Left lung (tissue), 10 donors: Measurements from ENCODE around the gene ARID3B. TPM values are rescaled to one million over a fixed set of nuclear protein-coding genes. Genes with fewer than 3 reads are reported as not detected.

Source experiments
- ATAC-seq: fragments of 200-7000 bp; cut with Tn5 transposase; one replicate; pipeline ENCODE4 v1.9.1; 2020; ENCODE audit warnings: moderate library complexity
- DNase-seq, 4 donors: peaks; one replicate each; pipeline ENCODE4 v3.0.0-alpha.2; 2013 to 2020
- H3K27ac ChIP-seq, 2 donors: fragments of 200-600 bp; sonication (generic) in 1 of 2; one replicate each; pipeline versions ENCODE4 v1.5.0 to v1.8.0; 2020 to 2021
- H3K27me3 ChIP-seq, 2 donors: fragments of 200-600 bp; sonication (generic) in 1 of 2; one replicate each; pipeline versions ENCODE4 v1.5.0 to v1.8.0; 2020 to 2021
- H3K36me3 ChIP-seq, 2 donors: fragments of 200-600 bp; sonication (generic) in 1 of 2; one replicate each; pipeline versions ENCODE4 v1.5.0 to v1.8.0; 2020 to 2021
- H3K4me1 ChIP-seq, 2 donors: fragments of 200-600 bp; one replicate each; pipeline ENCODE4 v1.8.0; 2021
- H3K4me3 ChIP-seq, 2 donors: fragments of 200-600 bp; sonication (generic) in 1 of 2; one replicate each; pipeline versions ENCODE4 v1.5.0 to v1.8.0; 2020 to 2021; ENCODE audit warnings: mild to moderate bottlenecking in 1 of 2
- H3K9me3 ChIP-seq, 2 donors: fragments of 200-600 bp; sonication (generic) in 1 of 2; one replicate each; pipeline versions ENCODE4 v1.5.0 to v1.8.0; 2020 to 2021
- CTCF ChIP-seq, 2 donors: fragments of 200-600 bp; sonication (generic) in 1 of 2; IDR thresholded peaks; one replicate each; pipeline versions ENCODE4 v1.5.0 to v1.8.0; 2021; ENCODE audit warnings: antibody characterized with exemption in 2 of 2
- intact Hi-C, 2 donors: fragments of 100-400 bp; cut with DNase I; formaldehyde crosslinking; loops; one replicate each; pipeline versions ENCODE4 v1.11.2 to v1.14.2; 2022
- polyA plus RNA-seq, 6 donors: library from polyadenylated mRNA; unstranded; fragments of 120-200 nt; gene quantifications; one replicate each; pipeline ENCODE4 v1.2.1, GENCODE V29; 2013; ENCODE audit not compliant: insufficient read length in 6 of 6
- total RNA-seq, 2 donors: library from RNA; stranded (reverse); fragmentation: NEBNext Ultra II Directional; extraction: Animal tissue kit (Norgen Biotek cat#: 25700); gene quantifications; one replicate each; pipeline ENCODE4 v1.2.1, GENCODE V29; 2021
- donor health status: DM: no; HTN: yes; CAD: no.
- donor health status: DM: no; HTN: no; CAD: no.

Gene ARID3B
- total and polyA plus RNA-seq, 8 donors: 5.8 to 12.1 (median 11.1) TPM

GRCh38 chr15:74523982-74524381 lies 17.0 kb upstream of the ARID3B start:
- Histone ChIP-seq H3K36me3 (no peaks in the 10 kb centered on the region), H3K27me3 (no peaks in the 10 kb centered on the region), H3K4me1 (no peaks in the 10 kb centered on the region), H3K4me3 (no peak overlapping the region), H3K27ac (no peak overlapping the region), H3K9me3 (no peaks in the 10 kb centered on the region)
- ATAC-seq (no peak), DNase-seq (no peak)
- no peak for TF ChIP-seq CTCF (IDR thresholded peaks at IDR 0.05)
- intact Hi-C loops: no loop called here

- Histone ChIP-seq H3K9me3 (no peaks in the 10 kb centered on the region), H3K36me3 (no peaks in the 10 kb centered on the region), H3K4me3 (no peak overlapping the region), H3K27ac (no peak overlapping the region), H3K4me1 (no peaks in the 10 kb centered on the region), H3K27me3 (no peaks in the 10 kb centered on the region)
- no peak for TF ChIP-seq CTCF (IDR thresholded peaks at IDR 0.05)
- DNase-seq (no peak), ATAC-seq (no peak)
- intact Hi-C loops: no loop called here
Measured at GRCh38 chr15:74525309-74525708, 15.7 kb upstream of the ARID3B start.

- intact Hi-C loops: no loop called here
- no peak for DNase-seq
- Histone ChIP-seq H3K4me3 (no peak overlapping the region), H3K27ac (no peak overlapping the region), H3K27me3 (no peaks in the 10 kb centered on the region), H3K4me1 (no peaks in the 10 kb centered on the region), H3K36me3 (no peaks in the 10 kb centered on the region), H3K9me3 (no peaks in the 10 kb centered on the region)
- peak; percentile 45 for ATAC-seq
- no peak for TF ChIP-seq CTCF (IDR thresholded peaks at IDR 0.05)
Measured at GRCh38 chr15:74525945-74526344, 15.1 kb upstream of the ARID3B start.

GRCh38 chr15:74528876-74529275 lies 12.1 kb upstream of the ARID3B start:
- Histone ChIP-seq H3K36me3 (no peaks in the 10 kb centered on the region), H3K9me3 (no peaks in the 10 kb centered on the region), H3K27me3 (no peaks in the 10 kb centered on the region), H3K27ac (no peak overlapping the region), H3K4me3 (no peak overlapping the region), H3K4me1 (no peaks in the 10 kb centered on the region)
- ATAC-seq (no peak), DNase-seq (no peak)
- no peak for TF ChIP-seq CTCF (IDR thresholded peaks at IDR 0.05)
- intact Hi-C loops: no loop called here

GRCh38 chr15:74529921-74530320 lies 11.1 kb upstream of the ARID3B start:
- no peak for DNase-seq
- H3K27ac ChIP-seq: peak overlapping the region in 1 of 2 donors; percentile 4
- intact Hi-C loops: no loop called here
- H3K36me3 ChIP-seq: no peaks in the 10 kb centered on the region
- H3K9me3 ChIP-seq: no peaks in the 10 kb centered on the region
- no peak for ATAC-seq
- no peak for TF ChIP-seq CTCF (IDR thresholded peaks at IDR 0.05)
- H3K4me1 ChIP-seq: no peaks in the 10 kb centered on the region
- no peaks in the 10 kb centered on the region for H3K27me3 ChIP-seq
- no peak overlapping the region for H3K4me3 ChIP-seq
